GM18951 (cell line): ENCODE results near the gene CNGA3.

Source experiments
- POLR2A ChIP-seq: IDR thresholded peaks from 4 replicates; pipeline ENCODE4 v1.6.1; 2011; ENCODE audit warnings: mild to moderate bottlenecking; ENCODE audit not compliant: insufficient read length, insufficient read depth; ENCODE audit errors: extremely low read depth
- in situ Hi-C: fragments of 300-500 bp; cut with MboI; formaldehyde crosslinking; loops from one replicate; pipeline ENCODE4 v1.12.0; 2022; ENCODE audit warnings: low sequenced_read_pairs, mixed read lengths, inconsistent platforms; ENCODE audit not compliant: unreplicated experiment

CNGA3 gene

DNA sequence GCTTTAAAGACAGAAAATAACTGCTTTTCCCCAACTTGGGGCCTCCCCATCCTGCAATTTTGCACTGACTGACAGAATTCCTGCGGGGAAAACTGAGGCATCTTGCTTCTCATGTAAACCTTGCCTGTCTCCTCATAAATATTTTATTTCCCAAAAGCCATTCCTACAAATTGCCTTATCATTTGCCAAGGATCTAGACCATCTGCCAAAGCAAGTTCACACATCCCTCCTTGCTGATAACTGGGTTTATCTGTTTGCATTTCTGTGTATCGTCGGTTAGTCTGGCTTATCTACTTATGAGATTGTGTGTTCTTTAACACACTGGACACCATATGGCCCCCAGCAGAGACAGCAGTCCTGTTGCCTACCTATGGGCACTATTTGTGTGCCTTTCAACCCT lies 3.0 kb upstream of the CNGA3 start:
- TF ChIP-seq POLR2A, result no peak
- in situ Hi-C loops, result no loop called here

DNA sequence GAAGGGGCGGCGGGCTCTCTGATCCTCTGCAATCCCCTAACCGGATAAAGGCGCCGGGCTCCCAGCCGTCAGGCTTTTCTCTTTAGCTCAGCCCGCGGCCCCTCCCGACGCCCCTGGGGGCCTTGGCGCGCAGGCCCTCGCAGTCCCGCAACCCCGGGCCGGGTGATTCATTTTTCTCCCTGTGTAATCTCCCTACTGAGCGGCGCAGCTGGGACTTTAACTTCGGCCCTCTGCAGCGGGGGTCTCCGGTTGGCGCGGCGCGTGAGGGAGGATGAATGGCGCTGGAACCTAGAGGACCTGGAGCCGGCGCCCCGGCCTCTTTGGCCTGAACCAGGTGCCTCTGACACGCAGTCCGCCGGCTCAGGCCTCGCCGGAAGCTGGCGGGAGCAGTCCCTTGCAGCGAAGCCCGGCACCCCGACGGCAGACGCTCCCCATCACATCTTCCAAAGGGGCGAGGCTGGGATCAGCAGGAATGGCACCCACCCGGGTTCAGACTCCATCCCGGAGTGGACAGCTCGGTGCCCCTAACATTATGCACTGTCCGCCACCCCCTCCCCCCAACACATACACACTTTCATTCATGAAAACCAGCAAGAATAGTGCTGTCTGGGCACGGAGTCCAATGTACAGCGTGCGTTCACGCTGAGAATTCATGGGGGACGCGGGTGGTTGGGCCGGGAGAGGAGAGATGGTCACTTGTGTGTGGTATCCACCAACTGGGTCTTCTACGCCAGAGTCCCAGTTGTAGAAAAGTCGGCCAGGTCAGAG lies 1.2 kb downstream of the CNGA3 start:
- in situ Hi-C loops, result no loop called here

DNA sequence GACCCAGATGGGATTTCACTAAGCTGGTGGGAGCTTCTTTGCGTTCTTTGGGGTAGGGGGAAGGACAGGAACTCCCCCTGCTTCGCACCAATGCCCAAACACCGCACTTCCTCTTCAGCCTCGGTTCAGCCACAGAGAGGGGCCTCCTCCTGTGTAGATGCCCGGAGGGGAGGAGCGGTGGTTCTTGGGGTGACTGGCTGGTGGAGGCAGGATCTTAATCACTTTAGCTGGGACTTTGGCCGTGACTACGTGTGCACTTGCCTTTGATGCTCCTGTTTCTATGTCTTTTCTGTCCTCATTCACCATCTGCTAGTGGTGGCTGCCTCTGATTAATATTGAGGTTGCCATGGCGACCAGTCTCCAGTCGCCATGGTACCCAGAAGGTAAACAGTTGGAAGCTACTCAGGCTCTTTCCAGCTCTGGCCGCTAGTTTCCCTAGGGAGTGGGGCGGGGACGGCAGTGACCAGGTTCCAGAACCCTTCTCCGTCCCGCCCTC lies 1.9 kb downstream of the CNGA3 start:
- in situ Hi-C loops, result no loop called here
- no peak for TF ChIP-seq POLR2A

More for the DNA sequence above, 1.2 kb downstream of the CNGA3 start:
- no peak for TF ChIP-seq POLR2A

DNA sequence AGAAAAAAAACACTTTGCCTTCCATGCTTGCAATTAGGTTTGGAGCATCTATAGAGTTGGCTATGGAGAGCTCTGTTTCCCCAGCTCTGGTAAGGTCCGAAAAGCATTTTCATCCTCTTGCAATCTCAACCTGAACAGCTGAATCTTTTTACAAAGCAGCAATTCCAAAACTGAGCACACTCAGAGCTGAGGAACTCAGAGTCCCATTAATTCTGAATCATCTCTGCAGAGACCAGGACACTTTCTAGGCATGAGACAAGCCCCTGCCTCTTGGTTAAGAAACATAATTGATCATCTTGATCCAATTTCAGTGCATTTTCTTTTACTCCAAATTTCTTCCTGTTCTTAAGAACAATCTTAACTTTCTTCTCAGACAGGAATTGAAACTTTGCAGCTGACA lies 4.2 kb downstream of the CNGA3 start:
- in situ Hi-C loops, result no loop called here
- TF ChIP-seq POLR2A, result no peak

DNA sequence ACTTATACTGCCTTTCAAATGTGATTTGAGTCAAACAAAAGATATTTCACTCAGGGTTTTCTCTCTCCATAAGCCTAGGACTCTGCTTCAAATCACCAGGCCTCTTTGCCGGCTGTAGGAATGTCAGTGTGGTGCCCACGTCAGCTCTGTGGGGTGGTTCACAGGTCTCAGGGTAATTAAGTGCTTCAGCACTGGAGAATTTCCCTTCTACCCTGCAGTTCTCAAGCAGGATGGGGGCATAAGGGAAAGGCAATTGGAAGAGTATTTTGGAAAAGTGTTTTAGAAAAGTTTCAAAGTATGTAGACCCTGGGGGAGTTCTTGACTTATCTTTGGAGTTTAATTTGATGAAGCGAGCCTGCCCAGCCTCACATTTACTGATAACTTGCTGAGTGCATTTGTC lies 9.6 kb downstream of the CNGA3 start:
- TF ChIP-seq POLR2A, result no peak
- in situ Hi-C loops, result no loop called here

DNA sequence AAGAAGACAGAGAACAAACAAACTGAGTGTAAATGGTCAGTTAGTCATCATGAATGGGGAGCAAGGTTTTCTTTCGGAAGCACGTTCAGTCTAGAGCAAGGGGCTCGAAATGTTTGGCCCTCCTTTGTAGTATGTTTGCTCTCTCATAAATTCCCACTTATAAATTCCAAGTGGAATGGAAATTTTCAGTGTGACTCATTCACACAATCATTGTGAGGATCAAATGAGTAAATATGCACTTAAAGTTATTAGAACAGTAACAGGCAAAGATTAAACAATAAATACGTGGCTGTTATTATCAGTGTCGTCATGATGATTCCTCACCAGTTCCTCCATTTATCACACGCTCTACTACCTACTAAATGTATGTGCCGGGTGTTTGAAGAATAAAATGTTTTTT lies 10.5 kb downstream of the CNGA3 start:
- in situ Hi-C loops, result no loop called here
- TF ChIP-seq POLR2A, result no peak

DNA sequence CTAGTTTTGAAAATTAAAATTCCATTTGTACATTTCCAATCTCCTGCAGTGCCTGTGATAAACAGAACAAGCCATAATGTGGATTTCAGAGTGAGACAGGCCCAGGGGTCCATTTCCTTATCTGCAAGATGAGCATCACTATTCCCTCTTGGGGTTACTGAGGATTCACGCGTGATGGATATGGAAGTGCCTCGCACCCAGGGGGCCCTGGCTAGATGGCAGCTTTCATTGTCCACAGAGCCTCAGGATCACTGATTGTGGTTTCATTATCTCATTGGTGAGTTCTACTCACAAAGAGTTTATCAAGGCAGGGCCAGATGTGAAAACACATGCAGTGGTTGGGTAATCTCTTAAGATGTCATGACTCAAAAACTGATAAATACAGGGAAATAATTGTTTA lies 11.6 kb downstream of the CNGA3 start:
- in situ Hi-C loops, result no loop called here
- no peak for TF ChIP-seq POLR2A

DNA sequence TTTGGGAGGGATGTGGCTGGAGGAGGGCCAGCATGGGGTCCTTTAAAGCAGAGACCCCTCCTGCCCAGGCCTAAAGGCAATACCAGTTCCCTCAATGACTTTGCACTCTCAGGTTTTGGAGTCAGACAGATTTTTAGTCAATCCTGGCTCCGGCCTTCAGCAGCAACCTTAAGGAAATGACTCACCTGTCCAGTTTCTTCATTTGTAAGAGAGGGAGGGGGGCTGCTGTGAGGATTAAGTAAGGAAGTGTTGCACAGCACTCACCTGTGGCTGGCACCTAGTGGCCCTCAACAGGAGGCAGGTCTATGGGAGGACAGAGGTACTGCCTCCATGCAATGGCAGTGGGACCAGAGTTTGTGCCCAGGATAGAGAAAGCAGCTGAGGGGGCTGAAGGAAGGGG lies 13.7 kb downstream of the CNGA3 start:
- in situ Hi-C loops, result no loop called here
- no peak for TF ChIP-seq POLR2A

DNA sequence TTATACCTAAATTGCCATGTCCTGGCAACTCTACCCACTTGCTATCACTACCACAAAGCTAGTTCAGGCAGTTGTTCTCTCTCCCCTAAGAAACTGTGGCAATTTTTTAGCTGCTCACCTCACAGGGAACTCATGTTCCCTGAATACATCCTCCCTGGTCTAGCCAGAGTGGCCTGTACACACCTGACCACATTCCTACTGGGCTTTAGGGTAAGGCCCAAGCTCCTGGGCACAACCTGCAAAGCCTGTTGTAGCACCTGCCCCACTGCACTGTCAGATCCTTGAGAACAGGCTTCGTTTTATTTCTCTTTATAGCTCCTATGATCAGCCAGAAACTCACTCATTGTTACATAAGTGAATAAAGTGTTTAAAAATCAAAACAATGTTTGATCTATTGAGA lies 21.5 kb downstream of the CNGA3 start:
- in situ Hi-C loops, result no loop called here
- TF ChIP-seq POLR2A, result no peak

DNA sequence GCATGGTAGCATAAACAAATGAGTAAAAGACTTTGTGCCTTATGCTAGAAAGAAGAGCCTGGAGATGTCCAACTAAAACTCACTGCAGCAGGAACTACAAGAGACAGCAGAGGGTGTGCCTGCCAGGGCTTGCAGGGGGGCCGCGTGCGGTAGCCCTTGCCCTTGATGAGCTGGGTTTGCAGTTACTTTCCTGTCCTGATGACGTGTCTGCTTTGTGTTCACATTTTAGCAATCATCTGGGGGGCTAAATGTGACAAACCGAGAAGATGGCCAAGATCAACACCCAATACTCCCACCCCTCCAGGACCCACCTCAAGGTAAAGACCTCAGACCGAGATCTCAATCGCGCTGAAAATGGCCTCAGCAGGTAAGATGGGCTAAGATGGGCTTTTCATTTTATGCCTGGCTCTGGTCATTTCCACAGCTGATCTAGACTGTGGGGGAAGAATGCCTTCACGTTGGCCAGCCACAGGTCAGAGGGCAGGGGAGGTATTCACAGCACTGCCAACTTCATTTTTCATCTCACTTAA lies 23.5 kb downstream of the CNGA3 start:
- no peak for TF ChIP-seq POLR2A
- in situ Hi-C loops, result no loop called here

DNA sequence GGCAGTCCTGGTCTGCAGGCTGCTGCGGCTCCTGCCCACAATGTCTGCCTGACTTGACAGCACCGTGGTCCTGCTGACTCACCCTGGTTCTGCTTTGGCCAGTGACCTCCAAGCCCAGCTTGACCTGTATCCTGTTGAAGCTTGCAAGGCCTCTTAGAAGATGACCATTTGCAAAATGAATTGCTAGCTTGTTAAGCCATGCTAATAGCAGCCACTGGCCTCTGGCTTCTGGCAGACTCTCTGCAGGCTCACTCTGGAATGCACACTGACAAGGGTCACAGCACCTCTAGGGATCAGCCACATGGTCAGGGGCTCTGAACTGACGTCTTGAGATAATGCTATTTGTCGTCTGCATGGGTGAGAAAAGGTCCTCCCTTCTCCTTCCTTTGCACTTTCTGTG lies 25.9 kb downstream of the CNGA3 start:
- TF ChIP-seq POLR2A, result no peak
- in situ Hi-C loops, result no loop called here

DNA sequence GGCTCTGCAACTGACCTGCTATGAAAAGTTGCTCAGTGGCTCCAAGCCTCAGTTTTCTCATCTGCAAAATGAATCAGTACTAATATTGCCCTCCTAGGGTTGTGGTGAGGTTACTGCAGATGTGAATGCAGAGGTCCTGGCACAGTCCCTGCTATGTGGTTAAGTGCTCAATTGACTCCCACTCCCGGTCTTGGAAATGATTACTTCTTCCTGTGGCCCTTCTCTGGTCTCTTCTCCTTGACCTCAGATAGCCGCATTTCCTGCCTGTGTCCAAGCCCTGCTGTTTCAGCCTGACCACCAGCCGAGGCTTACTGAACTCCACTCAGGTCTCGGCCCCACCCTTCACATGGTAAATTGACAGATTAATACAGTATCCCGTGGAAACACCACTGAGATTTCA lies 26.3 kb downstream of the CNGA3 start:
- TF ChIP-seq POLR2A, result no peak
- in situ Hi-C loops, result no loop called here

DNA sequence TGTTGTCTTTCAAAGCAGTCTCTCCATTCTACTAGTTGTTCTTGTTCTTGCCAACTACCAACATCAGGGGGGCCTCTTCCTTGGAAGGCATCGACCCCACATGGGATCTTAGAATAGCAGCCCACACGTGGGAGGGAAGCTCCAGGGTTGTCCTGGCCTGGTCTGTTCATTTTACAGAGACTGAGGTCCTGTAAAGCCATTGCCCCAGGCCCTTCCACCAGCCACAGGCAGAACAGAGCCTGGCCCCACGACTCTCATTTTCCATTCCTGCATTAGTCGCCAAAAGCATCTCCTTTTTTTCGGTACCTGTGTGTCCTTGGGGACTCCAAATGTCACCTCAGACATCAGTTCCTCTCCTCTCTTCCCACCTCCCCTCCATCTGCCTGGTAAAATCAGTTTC lies 28.0 kb downstream of the CNGA3 start:
- in situ Hi-C loops, result no loop called here
- TF ChIP-seq POLR2A, result no peak

DNA sequence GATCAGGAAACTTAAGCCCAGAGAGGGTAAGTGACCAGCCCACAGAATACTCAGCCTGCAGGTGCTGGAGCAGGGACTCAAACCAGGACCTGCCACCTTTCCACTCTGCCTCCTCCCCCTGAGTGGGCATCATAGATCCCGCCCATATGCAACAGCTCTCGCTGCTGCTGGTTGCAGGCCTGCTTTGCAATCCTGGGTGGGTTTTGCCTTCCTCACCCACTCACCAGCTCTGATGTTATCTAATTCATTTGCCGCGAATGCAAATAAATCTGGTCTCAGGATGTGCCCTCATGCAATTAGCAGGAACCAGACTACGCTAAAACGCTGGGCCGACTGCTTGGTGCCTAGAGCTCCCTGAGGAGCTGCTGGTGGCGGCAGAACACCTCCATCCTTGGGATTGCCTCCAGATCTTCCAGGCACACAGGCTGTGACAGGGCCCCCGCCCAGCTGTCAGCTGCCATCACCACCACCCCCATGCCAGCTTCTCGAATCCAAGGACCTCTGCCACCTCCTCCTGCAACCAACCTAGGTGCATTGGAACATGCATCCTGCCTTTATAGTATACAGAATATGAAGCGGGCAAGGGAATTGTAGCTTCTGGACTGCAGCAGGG lies 28.8 kb downstream of the CNGA3 start:
- in situ Hi-C loops, result loop anchor here (25.0 kb wide), 1 partner anchor 563 kb away; no protein-coding TSS in a partner anchor
- TF ChIP-seq POLR2A, result no peak
